NCI-H460 (cell line): ENCODE data around the gene MAP3K10. TPM values are rescaled to one million over a fixed set of nuclear protein-coding genes. Genes with fewer than 3 reads are reported as not detected.
"Not testable (repeated sequence)": the region's sequence is repeated elsewhere in the genome, so short reads cannot be mapped to it uniquely, and the experiment has no call there.

Experiments used
- DNase-seq: peaks from one replicate; pipeline ENCODE4 v3.0.0-alpha.2; 2016; ENCODE audit warnings: low read depth; ENCODE audit errors: extremely low read depth
- polyA plus RNA-seq: library from polyadenylated mRNA; depleted of rRNA; stranded (reverse); fragments of >200 nt; gene quantifications from 2 replicates; pipeline ENCODE4 v1.2.3, GENCODE V29; 2014; cell fraction: nucleus; rRNA removed
- total RNA-seq: library from RNA; depleted of rRNA; stranded (reverse); fragments of >200 nt; shearing (Covaris generic); gene quantifications from 2 replicates; pipeline ENCODE4 v1.2.3, GENCODE V29; 2014; rRNA removed

Gene MAP3K10
- total RNA-seq = 6.0 and 7.4 TPM in 2 replicates
- polyA plus RNA-seq = 17.7 and 20.4 TPM in 2 replicates

DNA sequence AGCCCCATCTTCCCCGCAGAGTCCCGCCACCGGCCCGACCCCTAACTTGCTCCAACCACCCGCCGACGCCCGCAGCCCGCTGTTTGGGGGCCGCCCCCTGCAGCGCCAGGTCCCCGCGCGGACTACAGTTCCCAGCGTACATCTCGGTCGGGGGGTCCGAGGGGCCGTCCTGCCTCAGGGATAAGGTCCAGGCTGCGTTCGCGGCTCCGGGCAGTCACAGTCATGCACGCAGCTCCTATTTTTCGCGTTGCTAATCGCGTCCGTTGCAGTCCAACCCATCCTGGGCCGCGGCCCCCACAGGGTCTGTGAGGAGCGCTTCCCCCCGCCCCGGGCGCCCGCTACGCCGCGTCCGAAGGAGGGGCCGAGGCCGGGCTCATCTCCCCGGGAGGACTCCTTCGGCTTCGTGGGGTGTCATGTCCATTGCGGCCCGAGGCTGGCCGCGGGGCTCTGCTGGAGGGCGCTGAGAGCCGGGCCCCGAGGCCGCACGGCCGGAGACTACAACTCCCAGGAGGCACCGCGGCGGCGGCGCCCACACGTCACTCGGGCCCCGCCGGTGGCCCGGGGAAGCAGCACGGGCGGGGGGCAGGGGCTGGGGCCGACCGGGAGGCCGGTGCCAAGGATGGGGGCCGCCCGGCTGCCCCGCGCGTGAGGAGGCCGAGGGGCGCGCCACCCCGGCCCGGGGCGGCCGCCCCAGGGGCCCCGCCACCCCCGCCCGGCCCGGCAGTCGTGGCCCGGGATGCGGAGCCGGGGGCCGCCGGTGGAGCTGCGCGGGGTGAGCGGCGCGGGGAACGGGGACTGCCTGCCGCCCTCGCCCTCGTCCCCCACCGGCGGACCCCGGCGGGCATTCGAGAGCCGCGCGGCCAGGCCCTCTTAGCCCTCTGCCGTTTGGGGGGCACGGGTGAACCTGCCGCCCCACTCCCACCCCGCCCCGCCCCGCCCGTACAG, at the start of gene MAP3K10:
Gene MAP3K10 (plus strand): TSS at position 536 of the 945 bp plus-strand sequence. CDS start 606 bp downstream, outside the sequence.
- peak; percentile 40 for DNase-seq

DNA sequence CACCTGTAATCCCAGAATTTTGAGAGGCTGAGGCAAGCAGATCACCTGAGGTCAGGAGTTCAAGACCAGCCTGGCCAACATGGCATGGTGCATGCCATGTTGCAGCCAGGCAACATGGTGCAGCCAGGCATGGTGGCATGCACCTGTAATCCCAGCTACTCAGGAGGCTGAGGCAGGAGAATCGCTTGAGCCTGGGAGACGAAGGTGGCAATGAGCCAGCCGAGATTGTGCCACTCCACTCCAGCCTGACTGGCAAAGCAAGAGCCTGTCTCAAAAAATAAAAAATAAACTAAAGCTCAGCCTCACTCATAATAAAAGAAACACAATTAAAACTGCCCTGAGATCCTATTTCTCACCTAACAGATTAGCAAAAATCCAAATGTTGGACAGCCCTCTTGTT, 49.7 kb upstream of the MAP3K10 start:
- no peak for DNase-seq

- no peak for DNase-seq
Measured at GRCh38 chr19:40143612-40144011, 47.6 kb upstream of the MAP3K10 start.

DNA sequence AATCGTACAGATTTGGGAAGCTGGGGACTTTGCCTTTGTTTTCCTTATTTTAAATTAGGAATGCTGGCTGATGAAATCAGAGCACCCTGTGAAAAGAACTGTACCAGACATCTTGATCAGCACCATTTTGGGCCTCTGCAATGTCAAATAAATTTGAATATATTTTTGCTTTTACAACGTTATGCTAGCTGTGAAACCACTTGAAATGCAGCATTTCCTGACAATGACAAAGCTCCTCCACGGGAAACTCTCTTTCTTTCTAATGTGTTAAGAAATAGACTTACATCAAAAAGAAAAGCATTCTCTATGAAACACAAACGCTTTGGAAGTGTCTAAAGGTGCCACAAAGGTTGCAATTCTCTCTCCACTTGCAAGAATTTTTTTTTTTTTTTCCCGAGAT, 47.1 kb upstream of the MAP3K10 start:
- DNase-seq = no peak

GRCh38 chr19:40144947-40145748, 46.1 kb upstream of the MAP3K10 start:
- no peak for DNase-seq

- DNase-seq = not testable (repeated sequence)
Measured at GRCh38 chr19:40145749-40146029, 45.5 kb upstream of the MAP3K10 start.

- DNase-seq = no peak
Measured at GRCh38 chr19:40147338-40147692, 43.9 kb upstream of the MAP3K10 start.

DNA sequence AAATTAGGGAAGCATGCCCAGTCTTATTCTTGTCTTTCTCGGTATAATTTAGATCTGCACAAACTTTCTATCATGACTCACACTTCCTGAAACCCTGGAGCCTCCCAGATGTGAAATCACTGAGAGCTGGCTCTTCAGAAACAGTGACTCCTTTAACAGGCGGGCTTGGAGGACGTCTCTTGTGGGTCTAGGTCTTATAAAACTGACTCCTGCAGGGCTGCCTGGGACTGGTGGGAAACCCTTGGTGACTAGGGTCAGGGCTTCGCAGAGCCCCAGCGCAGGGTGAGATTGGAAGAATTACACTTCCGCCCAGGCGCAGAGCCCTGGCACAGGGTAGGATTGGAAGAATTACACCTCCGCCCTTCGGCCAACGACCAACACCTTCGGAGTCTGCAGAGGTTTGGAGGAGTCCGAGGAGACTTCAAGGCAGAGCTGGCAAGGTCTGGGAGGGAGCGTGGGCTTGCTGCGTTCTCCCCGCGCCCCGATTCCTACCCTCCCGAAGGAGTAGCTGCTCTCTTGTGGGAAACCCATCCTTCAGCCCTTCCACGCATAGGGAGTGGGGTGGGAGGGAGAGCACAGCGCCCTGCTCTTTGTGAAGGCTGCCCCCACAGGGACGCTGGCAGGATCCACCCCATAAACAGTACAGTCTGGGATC, 43.4 kb upstream of the MAP3K10 start:
- DNase-seq = peak; percentile 28

- no peak for DNase-seq
Measured at GRCh38 chr19:40149501-40149900, 41.7 kb upstream of the MAP3K10 start.

DNA sequence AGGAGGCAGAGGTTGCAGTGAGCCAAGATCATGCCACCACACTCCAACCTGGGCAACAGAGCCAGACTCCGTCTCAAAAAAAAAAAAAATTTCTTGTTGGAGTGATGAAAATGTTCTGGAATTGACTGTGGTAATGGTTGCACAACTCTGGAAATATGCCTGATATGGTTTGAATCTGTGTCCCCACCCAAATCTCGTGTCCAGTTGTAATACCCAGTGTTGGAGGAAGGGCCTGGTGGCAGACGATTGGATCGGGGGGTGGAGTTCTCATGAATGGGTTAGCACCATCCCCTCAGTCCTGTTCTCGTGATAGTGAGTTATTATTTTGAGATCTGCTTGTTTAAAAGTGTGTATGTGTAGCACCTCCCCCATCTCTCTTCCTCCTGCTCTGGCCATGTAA, 41.1 kb upstream of the MAP3K10 start:
- DNase-seq = no peak

GRCh38 chr19:40154121-40154680, 37.0 kb upstream of the MAP3K10 start:
- DNase-seq = no peak

GRCh38 chr19:40155749-40156265, 35.4 kb upstream of the MAP3K10 start:
- DNase-seq = no peak

DNA sequence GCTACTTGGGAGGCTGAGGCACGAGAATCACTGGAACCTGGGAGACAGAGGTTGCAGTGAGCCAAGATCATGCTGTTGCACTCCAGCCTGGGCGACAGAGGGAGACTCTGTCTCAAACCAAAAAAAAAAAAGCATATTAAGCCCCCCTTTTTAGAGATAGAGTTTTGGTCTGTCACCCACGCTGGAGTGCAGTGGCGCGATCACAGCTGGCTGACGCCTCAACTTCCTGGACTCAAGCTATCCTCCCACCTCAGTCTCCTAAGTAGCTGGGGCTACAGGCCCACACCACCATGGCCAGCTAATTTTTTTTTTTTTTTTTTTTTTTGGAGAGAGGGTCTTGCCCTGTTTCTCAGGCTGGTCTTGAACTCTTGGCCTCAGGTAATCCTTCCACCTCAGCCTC, 34.2 kb upstream of the MAP3K10 start:
- no peak for DNase-seq

DNA sequence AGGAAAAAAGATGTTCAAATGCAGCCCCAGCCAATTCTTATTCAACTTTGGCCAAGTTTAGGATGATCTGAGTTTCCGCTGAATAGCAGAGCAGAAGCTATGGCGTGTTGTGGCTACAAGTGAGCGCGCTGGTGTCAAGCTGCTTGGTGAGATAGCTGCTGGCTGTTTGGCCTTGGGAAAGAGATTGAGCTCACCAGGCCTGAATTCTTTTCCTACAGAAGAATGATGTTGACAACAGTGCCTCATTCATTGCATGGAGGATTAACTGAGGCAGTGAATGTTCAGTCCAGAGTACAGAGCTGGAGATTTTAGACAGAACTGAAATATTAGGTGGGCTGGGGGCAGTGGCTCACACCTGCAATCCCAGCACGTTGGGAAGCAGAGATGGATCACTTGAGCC, 31.5 kb upstream of the MAP3K10 start:
- no peak for DNase-seq

- no peak for DNase-seq
Measured at GRCh38 chr19:40162104-40162503, 29.1 kb upstream of the MAP3K10 start.

- no peak for DNase-seq
Measured at GRCh38 chr19:40163541-40164129, 27.6 kb upstream of the MAP3K10 start.

- DNase-seq = peak; percentile 30
Measured at GRCh38 chr19:40165362-40165937, 25.8 kb upstream of the MAP3K10 start.

- DNase-seq = not testable (repeated sequence)
Measured at GRCh38 chr19:40169482-40170302, 21.5 kb upstream of the MAP3K10 start.
